H9 (cell line): Measurements from ENCODE around the gene TACR2. TPM values are rescaled to one million over a fixed set of nuclear protein-coding genes. Genes with fewer than 3 reads are reported as not detected.

Source experiments
- DNase-seq: peaks from one replicate; pipeline ENCODE4 v3.0.0-alpha.2; 2017
- H2AFZ ChIP-seq: one replicate; pipeline ENCODE4 v1.6.1; 2013; ENCODE audit warnings: mild to moderate bottlenecking, low read length, control low read depth, moderate library complexity
- H2AK5ac ChIP-seq: 2 replicates; pipeline ENCODE4 v1.6.1; 2013; ENCODE audit warnings: low read length, control low read depth, mixed read lengths; ENCODE audit not compliant: insufficient read length
- H2BK120ac ChIP-seq: one replicate; pipeline ENCODE4 v1.6.1; 2013; ENCODE audit warnings: low read depth, mild to moderate bottlenecking, low read length, control low read depth, inconsistent platforms; ENCODE audit not compliant: poor library complexity, severe bottlenecking
- H2BK12ac ChIP-seq: 2 replicates; pipeline ENCODE4 v1.6.1; 2013; ENCODE audit warnings: low read length, control low read depth, mixed read lengths, low read depth; ENCODE audit not compliant: insufficient read length
- H2BK15ac ChIP-seq: 2 replicates; pipeline ENCODE4 v1.6.1; 2013; ENCODE audit warnings: low read depth, low read length, control low read depth
- H2BK20ac ChIP-seq: one replicate; pipeline ENCODE4 v1.6.1; 2013; ENCODE audit warnings: low read depth, mild to moderate bottlenecking, low read length, control low read depth, inconsistent platforms; ENCODE audit not compliant: poor library complexity, severe bottlenecking
- H2BK5ac ChIP-seq: 2 replicates; pipeline ENCODE4 v1.6.1; 2013; ENCODE audit warnings: low read length, control low read depth, mixed read lengths; ENCODE audit not compliant: insufficient read length
- H3K14ac ChIP-seq: 2 replicates; pipeline ENCODE4 v1.6.1; 2013; ENCODE audit warnings: low read length, control low read depth; ENCODE audit not compliant: insufficient read depth
- H3K18ac ChIP-seq: 2 replicates; pipeline ENCODE4 v1.6.1; 2013; ENCODE audit warnings: low read depth, mild to moderate bottlenecking, mixed read lengths, low read length, control low read depth; ENCODE audit not compliant: insufficient read length
- H3K23ac ChIP-seq: 2 replicates; pipeline ENCODE4 v1.6.1; 2013; ENCODE audit warnings: low read length, control low read depth, mixed read lengths, low read depth; ENCODE audit not compliant: insufficient read length
- H3K23me2 ChIP-seq: 2 replicates; pipeline ENCODE4 v1.6.1; 2013; ENCODE audit warnings: low read depth, mild to moderate bottlenecking, mixed read lengths, low read length, control low read depth; ENCODE audit not compliant: insufficient read length, poor library complexity, severe bottlenecking
- H3K27ac ChIP-seq: 2 replicates; pipeline ENCODE4 v1.5.1; 2013; ENCODE audit warnings: low read length, control low read depth, mixed read lengths, low read depth; ENCODE audit not compliant: insufficient read length
- H3K27me3 ChIP-seq: 2 replicates; pipeline ENCODE4 v1.6.1; 2013; ENCODE audit warnings: low read length, control low read depth, inconsistent platforms; ENCODE audit not compliant: insufficient read depth
- H3K4ac ChIP-seq: 2 replicates; pipeline ENCODE4 v1.6.1; 2013; ENCODE audit warnings: low read depth, mild to moderate bottlenecking, control low read depth, inconsistent platforms, low read length, moderate library complexity
- H3K4me1 ChIP-seq: 2 replicates; pipeline ENCODE4 v1.6.1; 2013; ENCODE audit warnings: low read length, control low read depth, inconsistent platforms; ENCODE audit not compliant: insufficient read depth
- H3K4me2 ChIP-seq: 2 replicates; pipeline ENCODE4 v1.6.1; 2013; ENCODE audit warnings: low read length, control low read depth, mixed read lengths; ENCODE audit not compliant: insufficient read length, insufficient read depth
- H3K56ac ChIP-seq: 2 replicates; pipeline ENCODE4 v1.6.1; 2013; ENCODE audit warnings: low read depth, mild to moderate bottlenecking, mixed read lengths, low read length, control low read depth; ENCODE audit not compliant: insufficient read length
- H3K79me1 ChIP-seq: 2 replicates; pipeline ENCODE4 v1.6.1; 2013; ENCODE audit warnings: low read depth, mild to moderate bottlenecking, moderate library complexity, low read length, control low read depth, inconsistent platforms; ENCODE audit not compliant: insufficient read depth, poor library complexity, severe bottlenecking
- H3K79me2 ChIP-seq: 2 replicates; pipeline ENCODE4 v1.6.1; 2013; ENCODE audit warnings: low read length, control low read depth, inconsistent platforms; ENCODE audit not compliant: insufficient read depth
- H3K9ac ChIP-seq: 2 replicates; pipeline ENCODE4 v1.6.1; 2013; ENCODE audit warnings: low read length, control low read depth, mixed read lengths; ENCODE audit not compliant: insufficient read length; ENCODE audit errors: extremely low read depth
- H3K9me3 ChIP-seq: one replicate; pipeline ENCODE4 v1.6.1; 2013; ENCODE audit warnings: low read depth, low read length, inconsistent platforms; ENCODE audit not compliant: control insufficient read depth
- H3T11ph ChIP-seq: one replicate; pipeline ENCODE4 v1.6.1; 2013; ENCODE audit warnings: mild to moderate bottlenecking, low read length, control low read depth, inconsistent platforms
- H4K20me1 ChIP-seq: one replicate; pipeline ENCODE4 v1.6.1; 2013; ENCODE audit not compliant: control insufficient read depth, insufficient read length, insufficient read depth
- H4K5ac ChIP-seq: 2 replicates; pipeline ENCODE4 v1.6.1; 2013; ENCODE audit warnings: low read depth, mild to moderate bottlenecking, mixed read lengths, low read length, control low read depth; ENCODE audit not compliant: insufficient read length
- H4K8ac ChIP-seq: replicated peaks from 2 replicates; pipeline ENCODE4 v1.6.1; 2013; ENCODE audit warnings: low read length, control low read depth, mixed read lengths, low read depth; ENCODE audit not compliant: insufficient read length
- H4K91ac ChIP-seq: 2 replicates; pipeline ENCODE4 v1.6.1; 2013; ENCODE audit warnings: low read depth, mild to moderate bottlenecking, moderate library complexity, mixed read lengths, low read length, control low read depth; ENCODE audit not compliant: insufficient read length
- H3K27ac Mint-ChIP-seq, 3 experiments: 2 replicates in 2 of 3; 3 replicates in 1 of 3; pipeline ENCODE4 v1.8.0; 2020 to 2021; ENCODE audit warnings: mixed read lengths in 3 of 3, mild to moderate bottlenecking in 1 of 3, moderate library complexity in 1 of 3
- H3K27me3 Mint-ChIP-seq: 2 replicates; pipeline ENCODE4 v1.8.0; 2021; ENCODE audit warnings: low read depth, mild to moderate bottlenecking, moderate library complexity, mixed read lengths
- H3K36me3 Mint-ChIP-seq, 3 experiments: 2 replicates in 2 of 3; 3 replicates in 1 of 3; pipeline ENCODE4 v1.8.0; 2020 to 2021; ENCODE audit warnings: low read depth in 3 of 3, mixed read lengths in 3 of 3; ENCODE audit not compliant: insufficient read depth in 1 of 3
- H3K4me1 Mint-ChIP-seq, 2 experiments: 2 replicates each; pipeline ENCODE4 v1.8.0; 2020; ENCODE audit warnings: mixed read lengths in 2 of 2
- H3K4me3 Mint-ChIP-seq, 2 experiments: 2 replicates in 1 of 2; 3 replicates in 1 of 2; pipeline ENCODE4 v1.8.0; 2020 to 2021; ENCODE audit warnings: mild to moderate bottlenecking in 2 of 2, mixed read lengths in 2 of 2, moderate library complexity in 1 of 2
- H3K9me3 Mint-ChIP-seq, 2 experiments: 2 replicates in 1 of 2; 3 replicates in 1 of 2; pipeline ENCODE4 v1.8.0; 2020; ENCODE audit warnings: mild to moderate bottlenecking in 2 of 2, mixed read lengths in 2 of 2, moderate library complexity in 1 of 2
- CTCF ChIP-seq: fragments of 200-600 bp; sonication (generic); conservative IDR thresholded peaks from 3 replicates; pipeline ENCODE4 v1.8.0; 2021; ENCODE audit warnings: antibody characterized with exemption, mild to moderate bottlenecking
- WGBS: extraction: QIAGEN DNeasy Blood & Tissue Kit; methylation state at CpG from one replicate; pipeline ENCODE4 v1.1.7; 2013; ENCODE audit warnings: missing lambda C conversion rate, low lambda C conversion rate, mixed read lengths; ENCODE audit not compliant: insufficient read length; ENCODE audit errors: extremely low coverage; 5-methylcytosine and 5-hydroxymethylcytosine counted together
- total RNA-seq: library from RNA; stranded (reverse); gene quantifications from 2 replicates; pipeline ENCODE4 v1.2.1, GENCODE V29; 2021

Gene TACR2
- total RNA-seq, 1 experiment from 2014 or later = not detected

- Histone ChIP-seq H4K20me1 (no peaks in the 10 kb centered on the region), H2BK15ac (no peak overlapping the region), H3K27ac (no peak overlapping the region), H4K8ac (no peak overlapping the region), H3K9me3 (no peaks in the 10 kb centered on the region), H2BK5ac (no peak overlapping the region), H3K23me2 (no peaks in the 10 kb centered on the region), H3K4me2 (no peak overlapping the region), H2BK120ac (no peak overlapping the region), H3K79me1 (no peaks in the 10 kb centered on the region), H3K27me3 (no peaks in the 10 kb centered on the region), H4K5ac (no peak overlapping the region), H2BK20ac (no peak overlapping the region), H3K56ac (no peak overlapping the region), H3K23ac (no peak overlapping the region), H2AFZ (no peak overlapping the region), H3K14ac (no peak overlapping the region), H3T11ph (no peak overlapping the region), H3K4ac (no peak overlapping the region), H2BK12ac (no peak overlapping the region), H3K18ac (no peak overlapping the region), H3K79me2 (no peaks in the 10 kb centered on the region), H2AK5ac (no peak overlapping the region), H3K9ac (no peak overlapping the region), H3K4me1 (no peaks in the 10 kb centered on the region; the same call in 1 of the 2 replicates), H4K91ac (no peak overlapping the region)
- peaks cover 26 to 40% (median 39%) of the 10 kb centered on the region in 3 experiments for H3K36me3 Mint-ChIP-seq
- no peak overlapping the region for H3K4me3 Mint-ChIP-seq
- no peak for DNase-seq
- H3K27me3 Mint-ChIP-seq = peaks cover 5% of the 10 kb centered on the region
- H3K27ac Mint-ChIP-seq = peak overlapping the region in 1 of 3 experiments; percentile 55; a peak in 2 of 7 replicates
- H3K4me1 Mint-ChIP-seq = peaks cover 26 to 31% of the 10 kb centered on the region in 2 experiments
- no peaks in the 10 kb centered on the region for H3K9me3 Mint-ChIP-seq
- no CpG with 5 or more reads among the region's 1 CpG for WGBS
- TF ChIP-seq CTCF = no peak
Measured at GRCh38 chr10:69403066-69403465, 13.7 kb downstream of the TACR2 start.
